ENCODE data around the gene OXNAD1. TPM values are rescaled to one million over a fixed set of nuclear protein-coding genes. Genes with fewer than 3 reads are reported as not detected.
A peak's percentile ranks its signal among the peaks of the same experiment; 100 is the strongest.

OXNAD1 gene
- total RNA-seq, 1 experiment from 2014 or later: 23.7 TPM

GRCh38 chr3:16270855-16271254, 5.8 kb downstream of the OXNAD1 start:
- no peak overlapping the region for H3K18ac ChIP-seq (ENCODE audit: insufficient read length, low read depth, low read length)
- H2BK15ac ChIP-seq (ENCODE audit: low read depth, low read length): no peak overlapping the region
- no peak overlapping the region for H3K14ac ChIP-seq (ENCODE audit: insufficient read depth, low read length)
- Mint-ChIP-seq H3K9me3 (no peaks in the 10 kb centered on the region), H3K27me3 (ENCODE audit: low read depth) (no peaks in the 10 kb centered on the region), H3K4me1 (peaks cover 9 to 12% of the 10 kb centered on the region in 2 experiments), H3K36me3 (ENCODE audit: insufficient read depth in 1 of 3, low read depth in 3 of 3) (peaks cover 2 to 40% (median 35%) of the 10 kb centered on the region in 3 experiments; a peak in 5 of 7 replicates), H3K27ac (0 out of 7 replicates have a peak overlapping the region, but pooled peaks of 1 of the 3 experiments have one; percentile 68), H3K4me3 (no peak overlapping the region)
- no peak overlapping the region for H3K4me2 ChIP-seq (ENCODE audit: insufficient read depth, insufficient read length, low read length)
- H3K56ac ChIP-seq (ENCODE audit: insufficient read length, low read depth, low read length): no peak overlapping the region
- no peak overlapping the region for H3K9ac ChIP-seq (ENCODE audit: extremely low read depth, insufficient read length, low read length)
- no peak overlapping the region for H2BK120ac ChIP-seq (ENCODE audit: low read depth, low read length, poor library complexity, severe bottlenecking)
- no peak for TF ChIP-seq CTCF (conservative IDR thresholded peaks at IDR 0.05)
- H3K4ac ChIP-seq (ENCODE audit: low read depth, low read length): no peak overlapping the region
- no peak overlapping the region for H2AK5ac ChIP-seq (ENCODE audit: insufficient read length, low read length)
- no peak overlapping the region for H3T11ph ChIP-seq (ENCODE audit: low read length)
- no peaks in the 10 kb centered on the region for H3K4me1 ChIP-seq (ENCODE audit: insufficient read depth, low read length)
- no peaks in the 10 kb centered on the region for H3K79me1 ChIP-seq (ENCODE audit: insufficient read depth, low read depth, low read length, poor library complexity, severe bottlenecking)
- no peaks in the 10 kb centered on the region for H4K20me1 ChIP-seq (ENCODE audit: control insufficient read depth, insufficient read depth, insufficient read length)
- H4K8ac ChIP-seq (replicated peaks; ENCODE audit: insufficient read length, low read depth, low read length): no peak overlapping the region
- no peaks in the 10 kb centered on the region for H3K27me3 ChIP-seq (ENCODE audit: insufficient read depth, low read length)
- H2AFZ ChIP-seq (ENCODE audit: low read length): no peak overlapping the region
- no peak overlapping the region for H2BK12ac ChIP-seq (ENCODE audit: insufficient read length, low read depth, low read length)
- WGBS (ENCODE audit: extremely low coverage, insufficient read length, low lambda C conversion rate): no CpG with 5 or more reads among the region's 10 CpGs
- H2BK5ac ChIP-seq (ENCODE audit: insufficient read length, low read length): no peak overlapping the region
- H3K23ac ChIP-seq (ENCODE audit: insufficient read length, low read depth, low read length): no peak overlapping the region
- H3K79me2 ChIP-seq (ENCODE audit: insufficient read depth, low read length): peaks cover 8% of the 10 kb centered on the region; the same call in 1 of the 2 replicates
- H2BK20ac ChIP-seq (ENCODE audit: low read depth, low read length, poor library complexity, severe bottlenecking): no peak overlapping the region
- no peak overlapping the region for H3K27ac ChIP-seq (ENCODE audit: insufficient read length, low read depth, low read length)
- no peak overlapping the region for H4K5ac ChIP-seq (ENCODE audit: insufficient read length, low read depth, low read length)
- no peak for DNase-seq
- no peaks in the 10 kb centered on the region for H3K9me3 ChIP-seq (ENCODE audit: control insufficient read depth, low read depth, low read length)
- no peak overlapping the region for H4K91ac ChIP-seq (ENCODE audit: insufficient read length, low read depth, low read length)
- no peaks in the 10 kb centered on the region for H3K23me2 ChIP-seq (ENCODE audit: insufficient read length, low read depth, low read length, poor library complexity, severe bottlenecking)
